SH-SY5Y (cell line): ENCODE results near the gene DYRK1A.

ENCODE experiments used
- GATA2 ChIP-seq: IDR thresholded peaks from 2 replicates; pipeline ENCODE4 v1.6.1; 2011; ENCODE audit warnings: mild to moderate bottlenecking, low read depth, low read length
- GATA3 ChIP-seq: IDR thresholded peaks from 2 replicates; pipeline ENCODE4 v1.6.1; 2011; ENCODE audit warnings: low read depth, mild to moderate bottlenecking, low read length, moderate library complexity

- no peak for TF ChIP-seq GATA2
- no peak for TF ChIP-seq GATA3
Observed at GRCh38 chr21:37391666-37392065, 25.1 kb downstream of the DYRK1A start.
